ENCODE results near the gene KCNIP2.

The KCNIP2 gene

DNA sequence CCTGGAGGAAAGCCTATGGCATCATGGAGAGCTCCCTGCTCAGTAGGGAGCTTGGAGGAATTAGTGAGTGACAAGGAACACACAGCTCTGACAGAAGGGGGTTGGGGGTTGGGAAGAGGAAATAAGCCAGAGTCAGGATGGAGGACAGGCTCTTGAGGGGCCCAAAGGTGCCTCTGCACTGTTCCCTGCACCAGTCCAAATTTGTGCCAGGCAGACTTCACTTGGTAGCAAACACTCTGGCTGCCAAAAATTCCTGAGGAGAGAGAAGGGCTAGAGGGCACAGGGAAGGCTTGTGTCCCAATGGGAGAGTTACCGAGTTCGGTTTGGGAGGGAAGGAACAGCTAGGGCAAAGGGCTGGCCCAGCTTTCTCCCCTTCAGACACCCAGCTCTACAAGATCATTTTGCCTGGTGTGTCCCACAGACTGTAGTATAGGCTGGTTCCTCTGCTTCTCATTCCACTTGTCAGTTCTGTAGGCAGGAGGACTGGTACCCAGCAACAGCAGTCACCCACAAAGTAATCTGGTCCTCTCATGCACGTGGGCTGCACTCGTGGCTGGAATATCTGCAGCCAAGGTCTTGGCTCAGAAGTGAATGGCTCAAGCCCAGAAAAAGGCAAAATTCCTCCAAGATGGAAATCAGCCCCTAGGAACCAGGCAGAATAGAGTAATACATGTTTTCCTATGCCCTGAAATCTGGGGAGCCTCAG lies 8.0 kb upstream of the KCNIP2 start:
- no peak for DNase-seq (ENCODE audit: low read depth)

DNA sequence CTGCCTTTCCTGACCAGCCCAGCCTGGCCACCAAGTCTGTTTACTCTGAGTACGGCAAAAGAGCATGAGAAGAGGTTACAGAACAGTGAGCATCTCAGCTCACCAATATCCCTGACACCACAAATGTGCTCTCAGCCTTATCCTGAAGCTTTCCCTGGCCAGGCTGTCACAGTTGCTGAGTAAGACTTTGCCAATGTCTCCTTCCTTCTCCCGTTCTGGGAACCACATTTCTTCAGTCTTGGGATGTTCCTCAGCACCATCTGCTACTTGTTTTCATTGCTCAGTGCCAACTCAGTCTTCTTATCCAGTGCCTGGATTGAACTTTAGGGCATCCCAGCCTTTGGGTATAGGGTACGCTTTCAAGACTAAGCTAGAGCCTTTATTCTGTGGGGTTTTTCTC lies 7.1 kb upstream of the KCNIP2 start:
- DNase-seq (ENCODE audit: low read depth), result no peak

DNA sequence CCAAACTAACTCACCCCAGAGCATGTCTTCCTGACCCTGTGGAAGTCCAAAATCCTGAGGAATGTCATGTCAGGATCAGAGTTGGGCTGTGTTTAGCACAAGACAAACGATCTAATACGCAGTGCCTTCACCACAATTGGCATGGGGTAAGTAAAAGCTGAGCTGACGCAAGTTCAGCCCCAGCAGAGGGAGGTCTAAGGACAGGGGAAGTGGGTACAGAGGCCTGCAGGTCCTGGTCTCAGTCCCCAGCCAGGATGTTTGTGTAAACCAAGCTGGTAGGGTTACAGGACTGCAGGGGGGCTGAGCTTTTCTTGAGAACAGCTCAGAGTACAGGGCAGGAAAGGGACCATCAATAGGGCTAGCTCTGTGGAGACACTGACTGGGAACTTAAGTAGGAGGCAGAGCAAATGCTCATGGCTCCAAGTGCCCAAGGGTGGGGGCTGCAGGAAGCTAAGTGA lies 5.3 kb upstream of the KCNIP2 start:
- DNase-seq (ENCODE audit: low read depth), result no peak

DNA sequence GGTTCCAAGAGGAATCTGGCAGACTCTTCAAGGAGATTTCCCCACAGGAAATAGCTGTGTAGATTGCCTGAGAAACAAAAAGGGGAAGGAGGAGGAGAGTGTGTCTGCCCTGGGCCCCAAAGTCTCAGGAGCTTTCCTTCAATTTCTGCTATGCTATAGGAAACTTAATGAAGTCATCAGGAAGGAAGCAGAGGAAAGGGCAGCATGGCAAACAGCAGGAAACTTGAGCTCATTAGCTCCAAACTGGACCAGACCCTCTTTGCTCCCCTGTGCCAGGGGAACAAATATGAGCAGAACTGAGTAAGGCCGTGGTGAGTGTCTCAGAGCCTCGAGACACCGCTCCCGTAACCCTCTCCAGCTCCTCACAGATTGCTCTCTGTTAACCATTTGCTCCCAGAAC lies 4.8 kb upstream of the KCNIP2 start:
- DNase-seq (ENCODE audit: low read depth), result no peak

DNA sequence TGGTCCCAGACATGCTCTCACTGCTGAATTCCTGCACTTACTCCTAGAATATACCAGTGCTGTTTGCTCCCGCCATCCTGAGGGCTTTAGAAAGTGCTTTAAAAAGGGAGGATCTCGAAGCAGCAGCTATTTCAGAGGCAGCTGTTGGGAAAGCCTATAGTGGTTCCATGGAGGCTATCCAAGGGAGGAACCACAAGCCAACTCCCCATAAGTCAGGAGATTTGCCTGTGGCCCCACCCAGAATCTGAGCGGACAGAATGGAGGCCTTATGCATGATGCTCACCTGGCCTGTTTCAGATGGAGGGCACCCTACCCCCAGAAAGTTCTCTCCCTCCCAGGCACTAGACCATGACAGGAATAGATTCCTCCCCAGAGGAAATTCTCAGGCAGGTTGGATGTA lies 2.3 kb upstream of the KCNIP2 start:
- DNase-seq (ENCODE audit: low read depth), result no peak

DNA sequence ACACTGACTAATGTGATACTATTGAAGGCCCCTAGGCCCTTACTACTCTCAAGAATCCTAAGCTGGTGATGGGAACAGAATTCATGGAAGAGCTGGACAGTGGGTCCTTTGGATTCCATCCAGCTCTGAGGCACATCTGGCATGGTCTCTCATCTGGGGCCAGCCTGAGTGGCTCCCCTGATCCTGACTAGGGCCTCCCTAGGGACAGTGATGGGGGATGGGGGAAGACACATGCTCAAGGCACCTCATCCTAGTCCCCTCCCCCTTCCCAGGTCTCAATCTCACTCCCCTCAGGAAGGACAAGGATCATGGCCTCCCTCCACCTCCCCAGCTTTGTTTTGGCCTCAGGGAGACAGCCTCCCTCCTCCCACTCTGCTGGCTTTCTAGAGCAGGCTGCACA lies 1.8 kb downstream of the KCNIP2 start:
- no peak for DNase-seq (ENCODE audit: low read depth)

DNA sequence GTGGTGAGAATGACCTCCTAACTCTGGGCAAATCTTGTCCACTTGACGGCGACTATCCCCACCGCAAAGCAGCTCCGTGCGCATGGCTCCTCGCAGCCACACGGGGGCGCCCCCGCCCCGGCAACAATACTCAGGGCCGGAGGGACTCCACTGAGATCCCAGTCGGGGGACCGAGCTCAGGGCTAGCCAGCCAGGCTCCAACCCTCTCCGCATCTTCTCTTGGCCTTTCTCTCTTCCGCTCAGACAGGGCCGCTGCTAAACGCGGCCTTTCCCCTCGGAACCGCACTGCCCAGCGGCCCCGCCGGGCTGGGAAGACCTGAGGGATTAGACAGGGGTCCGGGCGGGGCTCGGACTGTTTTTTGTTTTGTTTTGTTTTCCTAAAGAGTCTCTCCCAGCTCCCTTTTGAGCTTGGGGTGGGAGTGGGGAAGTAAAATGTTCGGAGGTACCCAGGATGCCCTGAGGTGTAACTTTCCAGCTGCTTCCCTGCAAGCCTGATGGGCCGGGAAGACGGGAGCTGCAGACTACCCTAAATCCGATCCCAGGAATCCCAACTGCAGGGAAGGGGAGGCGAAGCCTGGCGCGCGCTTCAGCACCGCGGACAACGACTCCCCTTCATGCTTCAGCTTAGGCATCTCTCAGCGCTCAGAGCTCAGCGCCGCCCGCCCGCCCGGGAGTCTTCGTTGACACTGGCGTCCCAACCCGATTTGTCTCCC lies 2.7 kb downstream of the KCNIP2 start:
- no peak for DNase-seq (ENCODE audit: low read depth)

DNA sequence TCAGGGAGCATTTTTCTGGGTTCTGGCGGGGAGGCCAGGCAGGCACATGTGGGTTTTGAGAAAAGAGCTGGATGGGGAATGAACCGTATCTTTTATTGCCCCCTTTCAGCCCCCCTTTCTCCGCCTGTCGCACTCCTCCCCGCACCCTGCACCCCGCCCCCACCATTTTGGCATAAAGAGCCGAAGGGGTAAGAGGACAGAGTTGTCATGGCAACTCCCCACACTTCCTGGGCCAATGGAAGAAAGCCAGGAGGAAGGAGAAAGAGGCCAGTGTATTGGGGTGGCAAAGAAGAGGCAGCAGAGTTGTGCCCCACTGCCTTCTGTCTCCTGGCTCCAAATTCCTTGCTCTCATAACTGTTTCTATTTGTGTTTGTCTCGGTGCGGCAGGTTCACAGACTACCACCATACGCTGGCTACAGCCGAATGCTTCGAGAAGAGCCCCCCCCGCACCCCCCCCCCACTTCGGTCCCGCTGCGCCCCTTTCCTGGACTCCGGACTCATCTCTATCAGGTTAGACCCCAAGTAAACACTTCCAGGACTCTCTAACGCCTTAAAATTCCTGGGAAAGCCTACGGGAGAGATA lies 3.4 kb downstream of the KCNIP2 start:
- DNase-seq (ENCODE audit: low read depth), result no peak

DNA sequence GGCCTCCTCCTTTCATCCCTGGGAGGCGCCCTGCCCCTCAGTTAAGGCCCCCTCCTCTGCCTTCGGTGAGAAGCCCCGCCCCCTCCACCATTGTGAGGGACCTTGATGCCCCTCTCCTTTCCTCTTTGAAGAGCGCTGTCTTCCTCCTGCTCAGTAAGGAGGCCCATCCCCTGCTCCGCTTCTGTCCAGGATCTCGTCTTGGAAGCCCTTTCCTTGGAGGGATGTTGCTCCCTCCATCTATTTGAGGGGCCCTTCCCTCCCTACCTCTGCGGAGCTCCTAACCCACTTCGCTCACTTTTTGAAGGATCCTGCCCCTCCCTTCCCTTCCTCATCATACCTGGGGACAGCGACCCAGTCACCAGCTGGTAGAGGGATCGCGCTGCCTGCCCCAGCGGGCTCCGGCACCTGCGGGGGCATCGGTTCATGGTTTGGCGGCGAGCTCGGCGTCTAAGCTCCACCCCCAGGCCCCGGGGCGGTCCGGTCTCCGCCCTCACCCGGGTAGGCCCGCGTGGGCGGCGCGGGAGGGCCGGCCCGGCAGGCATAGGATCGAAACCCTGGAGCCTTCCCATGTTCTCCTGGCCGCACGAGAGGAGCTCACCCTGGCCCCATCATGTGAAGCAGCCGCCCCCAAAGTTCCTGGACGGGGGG lies 4.1 kb downstream of the KCNIP2 start:
- no peak for DNase-seq (ENCODE audit: low read depth)

DNA sequence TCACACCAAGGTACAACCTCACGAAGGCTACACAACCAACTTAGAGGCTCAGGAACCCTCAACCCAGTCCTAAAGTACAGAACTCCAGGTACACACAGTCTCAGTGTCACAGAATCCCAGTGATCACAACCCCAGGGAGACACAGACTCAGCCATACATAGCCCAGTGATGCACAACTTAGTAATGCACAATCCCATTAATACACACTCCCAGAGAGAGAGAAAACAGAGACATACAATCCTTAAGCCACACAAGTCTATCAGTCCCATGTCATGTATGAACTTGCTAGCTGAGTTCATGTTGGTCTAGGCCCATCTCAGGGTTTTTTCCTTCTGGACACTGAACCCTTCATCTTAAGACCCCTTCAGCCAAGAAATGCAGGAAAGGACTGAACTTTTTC lies 4.6 kb downstream of the KCNIP2 start:
- DNase-seq (ENCODE audit: low read depth), result no peak

DNA sequence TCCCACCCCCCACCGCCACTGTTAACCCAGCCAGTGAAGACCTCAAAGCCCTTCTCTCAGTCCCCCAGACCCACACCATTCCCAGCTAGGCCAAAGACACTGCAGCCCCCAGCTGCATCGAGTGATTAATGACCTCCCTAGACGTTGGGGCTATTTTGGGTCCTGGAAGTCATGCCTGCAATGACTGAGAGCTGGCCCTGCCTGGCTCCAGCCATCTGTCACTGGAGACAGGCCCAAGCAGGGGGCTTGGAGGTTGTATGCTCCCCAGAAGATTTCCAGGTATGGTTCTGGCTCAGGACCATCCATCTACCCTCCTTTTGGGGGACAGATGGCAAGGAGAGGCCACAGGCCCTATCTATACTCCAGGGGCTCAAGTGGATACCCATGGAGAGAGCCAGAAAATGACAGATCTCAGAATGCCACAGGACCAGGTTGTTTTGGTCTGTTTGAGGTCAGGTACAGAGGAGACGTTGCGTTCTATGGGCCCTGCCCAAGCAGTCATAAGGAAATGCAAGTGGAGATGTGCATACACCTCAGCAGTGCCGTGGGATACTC lies 5.1 kb downstream of the KCNIP2 start:
- DNase-seq (ENCODE audit: low read depth), result no peak

DNA sequence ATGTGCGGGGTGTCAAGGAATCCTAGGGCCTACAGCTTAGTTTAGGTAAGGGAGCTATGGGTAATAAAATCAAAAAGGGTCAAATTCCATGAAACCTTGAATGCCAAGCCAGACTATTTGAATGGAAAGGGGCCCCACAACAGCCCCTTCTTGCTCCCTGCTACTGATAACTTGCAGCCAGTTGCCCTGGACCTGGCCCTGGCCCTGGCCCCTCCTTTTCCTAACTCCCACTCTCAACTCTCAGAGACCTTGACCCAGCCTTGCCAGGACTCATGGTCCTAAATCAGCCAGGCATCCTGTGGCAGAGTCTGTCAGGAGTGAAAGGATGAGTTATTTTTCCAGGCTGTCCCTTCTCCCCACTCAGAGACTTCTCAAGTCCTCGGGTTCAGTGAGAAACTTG lies 5.9 kb downstream of the KCNIP2 start:
- DNase-seq (ENCODE audit: low read depth), result no peak

DNA sequence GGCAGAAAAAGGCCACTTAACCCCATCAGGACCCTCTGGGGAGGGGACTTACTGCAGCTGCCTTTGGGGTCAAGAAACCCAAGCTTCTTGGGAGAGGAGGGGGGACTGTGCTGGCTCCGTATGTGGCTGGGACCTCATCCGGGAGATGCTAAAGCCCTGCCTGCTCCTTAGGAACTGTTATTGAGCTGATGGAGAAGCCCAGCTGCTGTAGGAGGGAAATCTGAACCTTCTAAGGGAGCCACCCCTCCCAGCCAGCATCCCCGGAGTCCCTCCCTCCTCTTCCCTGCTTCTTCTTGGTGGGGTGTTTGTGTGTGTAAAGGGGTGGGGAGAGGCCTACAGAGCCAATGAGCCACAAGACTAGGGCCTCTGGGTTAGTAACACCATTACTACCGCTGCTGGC lies 8.2 kb downstream of the KCNIP2 start:
- no peak for DNase-seq (ENCODE audit: low read depth)

DNA sequence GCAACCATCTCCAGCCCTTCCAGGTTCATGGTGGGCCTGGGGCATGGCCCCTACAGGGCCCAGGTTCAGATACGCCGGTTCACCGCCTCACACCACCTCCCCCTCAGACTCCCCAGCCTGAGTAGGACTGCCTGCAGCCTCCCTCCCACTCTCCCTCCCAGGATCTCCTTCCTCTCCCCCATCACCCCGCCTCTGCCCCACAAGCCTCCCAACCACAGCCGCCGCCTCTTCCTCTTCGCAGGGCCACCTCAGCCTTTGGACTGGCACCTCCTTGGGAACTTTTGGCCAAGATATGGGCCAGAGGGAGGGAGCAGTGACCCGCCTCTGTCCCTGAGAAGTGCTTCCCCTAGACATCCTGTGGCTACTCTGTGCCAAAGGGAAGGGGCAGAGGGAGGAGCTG lies 9.3 kb downstream of the KCNIP2 start:
- DNase-seq (ENCODE audit: low read depth), result peak; percentile 92

DNA sequence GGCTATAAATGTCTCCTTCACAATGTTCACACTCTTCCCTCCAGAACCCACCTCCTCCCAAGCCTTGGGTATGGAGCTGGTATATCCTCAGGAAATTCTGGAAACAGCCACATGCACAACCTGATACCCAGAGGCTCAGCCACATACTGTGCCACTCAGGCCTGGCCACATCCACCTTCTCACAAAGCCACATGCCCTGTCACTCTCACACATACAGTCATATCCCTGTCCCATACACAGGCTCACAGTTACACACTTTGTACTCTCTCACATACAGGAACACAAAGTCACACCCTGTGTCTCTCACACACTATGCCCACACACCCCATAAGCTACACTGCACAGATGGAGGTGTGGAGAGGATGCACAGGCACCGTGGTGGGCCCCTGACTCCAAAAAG lies 10.1 kb downstream of the KCNIP2 start:
- no peak for DNase-seq (ENCODE audit: low read depth)

DNA sequence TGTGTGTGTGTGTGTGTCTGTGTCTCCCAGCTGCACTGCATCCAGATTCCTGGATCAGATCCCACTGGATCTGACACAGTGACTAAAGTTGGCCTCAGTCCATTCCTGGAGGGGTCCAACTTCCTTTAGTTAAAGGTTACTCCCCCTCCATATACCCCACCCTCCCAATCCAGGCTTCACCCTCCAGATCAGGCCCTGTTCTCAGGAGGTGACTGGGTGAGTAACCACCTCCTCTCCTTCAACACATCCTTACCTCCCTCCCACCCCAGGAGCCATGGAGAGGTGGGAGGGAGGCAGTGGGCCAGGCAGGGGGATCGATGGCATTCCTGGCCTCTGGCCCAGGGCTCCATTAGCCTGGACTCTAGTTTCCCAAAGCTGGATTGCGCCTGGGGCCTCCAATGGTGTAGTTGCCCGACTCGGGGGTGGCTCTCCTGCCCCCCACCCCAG lies 11.3 kb downstream of the KCNIP2 start:
- DNase-seq (ENCODE audit: low read depth), result no peak

DNA sequence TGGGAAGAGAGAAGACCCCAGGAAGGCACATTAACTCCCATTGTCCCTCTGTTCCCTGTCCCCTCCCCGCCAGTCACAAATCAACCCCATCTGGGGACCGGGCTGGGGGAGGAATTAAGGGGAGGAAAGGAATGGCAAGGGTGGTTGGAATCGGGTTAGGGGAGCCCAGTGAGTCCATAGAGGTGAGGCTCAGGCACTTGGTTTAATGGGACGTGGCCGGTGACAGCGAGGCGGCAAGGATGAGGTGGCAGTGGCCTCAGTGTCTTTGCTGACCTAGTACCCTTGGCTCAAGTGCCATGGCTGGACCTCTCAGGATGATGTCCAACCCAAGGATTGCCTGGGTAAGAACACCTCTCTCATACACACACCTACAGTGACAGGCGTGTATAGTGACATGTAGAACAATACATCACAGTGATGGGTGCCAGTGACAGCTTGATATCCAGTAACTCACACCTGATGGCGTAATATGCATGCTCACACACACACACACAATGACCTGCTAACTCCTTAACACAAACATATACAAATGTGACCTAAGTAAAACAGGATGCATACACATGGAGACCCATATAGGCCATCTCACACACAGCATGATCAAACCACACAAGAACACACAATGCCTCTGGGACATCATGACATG lies 12.3 kb downstream of the KCNIP2 start:
- no peak for DNase-seq (ENCODE audit: low read depth)

DNA sequence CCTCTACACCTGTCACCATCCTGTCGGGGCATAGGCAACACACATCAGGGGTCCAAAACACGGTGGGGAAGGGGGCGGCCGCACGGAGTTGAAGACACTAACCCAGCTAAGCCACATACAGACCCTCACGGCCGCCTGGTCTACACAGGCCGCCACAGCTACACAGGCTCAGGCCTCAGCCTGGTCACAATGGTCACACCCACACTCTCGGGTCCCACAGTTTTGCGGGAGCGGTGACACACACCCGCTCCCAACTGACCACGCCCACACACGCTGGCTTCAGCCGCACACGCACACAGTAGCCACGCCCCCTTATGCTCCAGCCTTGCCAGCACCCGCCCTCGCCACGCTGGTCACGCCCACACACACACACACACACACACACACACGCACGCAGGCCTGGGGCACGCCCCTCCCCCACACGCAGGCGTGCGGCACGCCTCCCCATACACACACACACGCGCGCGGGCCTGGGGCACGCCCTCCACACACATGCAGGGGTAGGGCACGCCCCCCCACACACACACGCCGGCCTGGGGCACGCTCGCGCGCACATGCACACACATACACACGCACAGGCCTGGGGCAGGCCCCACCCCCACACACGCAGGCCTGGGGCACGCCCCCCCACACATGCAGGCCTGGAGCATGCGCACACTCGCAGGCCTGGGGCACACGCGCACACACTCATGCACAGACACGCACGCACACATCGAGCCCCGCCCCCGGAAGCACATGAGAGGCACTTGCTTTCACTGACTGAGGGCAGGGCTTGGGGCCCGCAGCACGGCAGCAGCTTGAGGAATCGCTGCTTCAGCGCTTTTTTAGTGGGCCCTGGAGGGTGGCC lies 13.1 kb downstream of the KCNIP2 start:
- peak; percentile 98 for DNase-seq (ENCODE audit: low read depth)

DNA sequence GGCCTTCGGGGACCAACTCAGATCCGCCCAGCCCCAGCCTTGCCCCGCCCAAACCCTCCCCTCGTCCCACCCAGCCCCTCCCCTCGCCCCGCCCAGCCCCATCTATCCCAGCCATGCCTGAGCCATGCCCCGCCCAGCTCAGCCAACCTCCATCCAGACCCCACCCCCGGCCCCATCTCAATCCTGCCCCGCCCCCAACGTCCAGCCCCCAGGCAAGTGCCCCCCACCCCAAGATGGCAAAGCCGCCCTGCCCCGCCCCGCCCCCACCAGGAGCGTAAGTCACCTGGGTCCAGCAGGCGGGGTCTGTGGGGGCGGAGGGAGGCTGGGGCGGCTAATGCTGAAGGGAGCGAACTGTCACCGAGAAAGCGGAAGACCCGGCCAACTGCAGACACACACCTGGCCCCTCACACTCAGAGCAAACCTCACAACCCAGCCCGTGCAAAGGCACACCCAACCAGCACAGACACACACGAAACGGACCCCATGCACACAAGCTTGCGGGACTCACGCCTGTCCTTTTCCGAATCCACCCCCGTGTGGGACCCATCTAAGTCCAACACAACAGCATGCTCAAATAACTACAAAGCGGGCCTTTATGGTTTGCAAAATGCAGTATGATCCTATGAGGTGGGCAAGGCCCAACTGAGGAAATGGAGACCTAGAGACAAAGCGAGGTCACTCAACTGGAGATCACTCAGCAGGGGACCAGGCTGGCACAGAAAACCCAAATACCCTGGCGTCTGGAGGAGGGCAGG lies 13.9 kb downstream of the KCNIP2 start:
- no peak for DNase-seq (ENCODE audit: low read depth)

DNA sequence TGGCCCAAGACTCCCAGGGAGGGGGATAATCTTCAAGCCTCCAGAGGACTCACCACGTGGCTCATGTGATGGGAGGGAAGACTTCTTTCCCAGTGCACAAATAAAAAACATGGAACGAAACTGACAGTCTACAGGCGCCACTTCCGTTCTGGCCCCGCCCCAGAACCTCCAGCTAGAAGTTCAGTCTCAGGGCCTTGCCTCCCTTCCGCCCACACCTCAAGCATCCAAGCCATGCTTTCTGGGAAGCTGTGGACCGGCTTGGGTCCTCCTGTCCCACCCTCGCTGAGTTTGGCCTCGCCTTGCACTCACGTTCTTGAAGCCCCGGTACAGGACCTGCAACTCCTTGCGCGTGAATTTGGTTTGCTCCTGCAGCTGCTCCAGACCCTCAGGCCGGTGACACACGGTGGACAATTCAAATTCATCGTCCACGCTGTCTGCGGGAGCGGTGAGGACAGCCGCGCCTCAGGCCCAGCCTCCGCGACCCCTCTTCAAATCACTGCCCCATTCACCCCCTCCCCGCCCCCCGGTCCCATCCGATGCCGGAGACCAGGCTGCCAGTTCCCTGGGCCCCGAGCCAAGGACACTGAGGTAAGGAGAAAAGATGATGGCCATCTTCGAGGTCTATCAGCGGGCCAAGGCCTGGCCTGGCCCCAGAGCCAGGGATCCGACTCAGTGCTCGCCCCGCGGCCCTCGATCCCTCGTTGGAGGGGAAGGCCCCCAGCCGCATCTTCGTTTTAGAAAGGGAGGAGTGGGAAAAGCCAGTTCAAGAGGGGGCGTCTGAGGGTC lies 14.6 kb downstream of the KCNIP2 start:
- no peak for DNase-seq (ENCODE audit: low read depth)

Data from CMK (cell line).